Stimulated activated CD4-positive, alpha-beta T cell treated with anti-CD3 and anti-CD28 coated beads, Interleukin-4, amount 100 ng/mL, for 48 hours (primary cell): ENCODE results near the gene ALDOB.
"Not testable (repeated sequence)": the region's sequence is repeated elsewhere in the genome, so short reads cannot be mapped to it uniquely, and the experiment has no call there.

Experiments
- DNase-seq, 2 donors: peaks; one replicate each; pipeline ENCODE4 v3.0.0-alpha.2; 2020; ENCODE audit warnings: low read depth in 2 of 2

The ALDOB gene

DNA sequence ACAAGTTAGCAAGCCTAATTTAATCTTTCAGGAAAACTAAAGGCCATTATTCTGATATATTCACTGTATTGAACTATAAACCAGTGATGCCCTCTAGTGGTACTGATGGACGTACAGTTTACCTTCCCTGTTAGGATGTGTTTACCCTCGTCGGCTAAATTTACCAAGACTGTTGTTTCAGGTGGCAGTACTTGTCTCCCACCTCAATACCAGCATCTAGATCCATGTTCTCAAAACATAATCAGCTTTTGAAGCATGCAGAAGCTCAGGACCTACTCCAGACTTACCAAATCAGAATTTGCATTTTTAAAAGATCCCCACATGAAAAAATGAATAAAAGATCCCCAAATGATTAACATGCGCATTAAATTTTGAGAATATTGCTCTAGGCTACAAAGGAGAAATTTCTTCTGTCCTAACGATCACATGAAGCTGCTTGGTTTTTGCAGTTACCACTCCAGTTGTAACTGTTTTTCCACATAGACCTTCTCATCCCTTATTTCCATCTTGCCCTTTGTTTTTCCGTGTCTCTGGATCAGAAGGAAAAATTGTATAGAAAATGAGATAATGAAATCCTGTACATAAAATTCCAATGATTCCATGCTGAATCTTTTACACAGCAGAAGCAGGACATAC lies 47.6 kb downstream of the ALDOB start:
- DNase-seq, result no peak

DNA sequence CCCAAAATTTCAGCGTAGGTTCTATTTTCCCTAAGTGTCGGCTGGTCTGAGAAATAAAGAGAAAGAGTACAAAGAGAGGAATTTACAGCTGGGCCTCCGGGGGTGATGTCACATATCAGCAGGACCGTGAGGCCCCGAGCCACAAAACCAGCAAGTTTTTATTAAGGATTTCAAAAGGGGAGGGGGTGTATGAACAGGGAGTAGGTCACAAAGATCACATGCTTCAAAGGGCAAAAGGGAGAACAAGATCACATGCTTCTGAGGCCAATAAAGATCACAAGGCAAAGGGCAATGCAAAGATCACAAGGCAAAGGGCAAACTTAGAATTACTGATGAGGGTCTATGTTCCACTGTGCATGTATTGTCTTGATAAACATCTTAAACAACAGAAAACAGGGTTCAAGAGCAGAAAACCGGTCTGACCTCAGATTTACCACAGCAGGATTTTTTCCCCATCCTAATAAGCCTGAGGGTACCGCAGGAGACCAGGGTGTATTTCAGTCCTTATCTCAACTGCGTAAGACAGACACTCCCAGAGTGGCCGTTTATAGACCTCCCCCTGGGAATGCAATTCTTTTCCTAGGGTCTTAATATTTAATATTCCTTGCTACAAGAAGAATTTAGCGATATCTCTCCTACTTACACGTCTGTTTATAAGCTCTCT lies 50.6 kb downstream of the ALDOB start, which contains the start of gene BAAT:
TSS of gene BAAT (minus strand) at position 134 of the 664 bp plus-strand sequence. CDS start 13,602 bp downstream, outside the sequence.
- not testable (repeated sequence) for DNase-seq

DNA sequence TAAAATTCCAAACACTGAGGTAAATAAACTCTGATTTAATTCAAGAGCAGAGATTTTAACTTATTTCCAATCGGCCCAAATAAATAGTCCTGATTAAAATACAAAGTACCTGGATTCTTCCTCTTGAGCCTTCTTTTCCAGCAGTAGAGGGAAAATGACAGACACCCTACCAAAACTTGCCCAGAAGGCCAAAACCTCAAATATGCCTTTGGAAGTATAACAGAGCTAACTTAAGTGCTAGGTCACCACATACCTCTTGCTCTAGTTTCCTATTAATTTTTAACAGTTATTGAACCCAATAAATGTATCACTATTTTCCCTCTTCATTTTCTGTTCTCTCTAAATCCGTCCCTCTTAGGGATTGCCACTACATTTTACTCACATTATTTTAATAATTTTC lies 52.2 kb downstream of the ALDOB start:
- DNase-seq, result no peak

DNA sequence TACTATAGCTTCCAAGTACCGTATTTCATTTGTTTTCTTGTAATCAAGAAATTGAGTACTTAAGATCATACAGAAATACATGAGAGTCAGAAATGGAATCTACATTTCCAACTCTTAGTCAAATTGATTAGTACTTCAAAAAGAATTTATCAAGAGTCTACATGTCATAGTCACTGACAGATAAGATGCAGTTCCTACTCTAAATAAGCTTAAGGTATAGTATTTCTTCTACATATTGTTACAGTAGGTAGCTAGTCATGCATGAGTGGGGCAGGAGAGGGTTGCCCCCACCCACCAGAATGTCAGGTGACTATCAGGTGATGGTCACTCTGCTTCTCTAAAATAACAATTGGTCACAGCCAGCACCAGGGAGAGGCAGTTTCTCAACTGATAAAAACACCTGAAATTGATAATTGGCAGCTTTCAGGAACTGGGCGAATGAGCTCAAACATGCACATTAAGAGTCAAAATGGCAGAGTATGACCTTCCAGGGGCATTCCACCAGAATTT lies 53.7 kb downstream of the ALDOB start:
- no peak for DNase-seq

DNA sequence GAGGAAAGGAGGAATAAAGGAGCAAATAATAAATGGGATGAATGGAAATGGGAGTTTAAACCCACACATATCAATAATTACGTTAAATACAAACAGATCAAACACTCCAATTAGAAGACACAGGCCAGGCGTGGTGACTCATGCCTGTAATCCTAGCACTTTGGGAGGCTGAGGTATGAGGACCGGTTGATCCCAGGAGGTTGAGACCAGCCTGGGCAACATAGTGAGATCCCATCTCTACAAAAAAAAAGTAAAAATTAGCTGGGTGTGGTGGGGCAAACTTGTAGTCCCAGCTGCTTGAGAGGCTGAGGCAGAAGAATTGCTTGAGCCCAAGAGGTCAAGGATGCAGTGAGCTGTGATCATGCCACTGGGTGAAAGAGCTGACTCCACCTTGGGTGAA lies 54.5 kb downstream of the ALDOB start:
- DNase-seq, result no peak

DNA sequence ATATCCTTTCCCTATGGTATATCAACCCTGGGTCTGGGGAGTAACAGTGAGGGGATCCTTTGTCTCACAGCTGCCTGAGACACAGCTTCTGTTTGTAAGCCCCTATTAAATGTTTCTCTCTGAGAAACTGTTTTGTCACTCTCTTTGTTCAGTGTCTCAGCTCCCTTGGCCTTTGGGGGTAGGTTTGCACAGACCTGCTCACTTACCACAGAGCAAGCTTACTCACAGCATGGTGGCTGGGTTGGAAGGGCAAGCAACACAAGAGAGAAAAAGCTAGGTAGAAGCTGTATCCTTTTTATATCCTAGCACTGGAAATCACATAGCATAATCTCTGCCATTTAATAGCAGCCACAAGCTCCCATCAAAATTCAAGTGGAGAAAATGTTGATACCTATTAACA lies 55.3 kb downstream of the ALDOB start:
- DNase-seq, result no peak

DNA sequence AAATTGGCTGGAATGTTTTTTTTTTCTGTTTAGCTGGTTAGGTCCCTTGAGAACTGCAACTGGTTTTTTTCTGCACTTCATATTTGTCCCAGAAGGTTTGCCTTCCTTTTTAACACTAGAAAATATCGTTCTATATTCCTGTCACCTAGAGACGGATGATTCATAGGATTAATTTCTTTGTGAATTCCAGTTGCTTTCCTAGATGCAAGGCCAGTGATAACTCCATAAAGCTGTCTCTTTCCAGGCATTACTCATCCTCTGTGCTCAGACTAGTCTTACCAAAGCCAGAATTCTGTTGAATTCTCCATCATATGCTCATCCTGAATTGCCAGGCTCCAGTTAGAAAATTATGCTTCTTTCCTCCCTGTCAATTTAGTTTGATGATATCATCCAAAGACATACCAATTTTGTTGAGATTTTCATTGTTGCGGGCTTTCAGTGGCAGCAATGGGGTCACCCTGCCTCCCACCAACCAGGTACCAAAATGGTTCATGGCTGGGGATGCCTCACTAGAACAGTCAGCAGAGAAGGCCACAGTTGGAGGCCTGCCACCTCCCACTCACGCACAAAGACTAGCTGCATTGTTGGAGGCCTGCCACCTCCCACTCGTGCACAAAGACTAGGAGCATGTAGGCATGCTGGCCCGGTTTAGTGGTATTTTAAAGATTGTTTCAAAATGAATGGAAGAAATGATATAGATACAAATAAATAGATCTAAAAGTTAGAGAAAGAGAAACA lies 59.3 kb downstream of the ALDOB start:
- no peak for DNase-seq

DNA sequence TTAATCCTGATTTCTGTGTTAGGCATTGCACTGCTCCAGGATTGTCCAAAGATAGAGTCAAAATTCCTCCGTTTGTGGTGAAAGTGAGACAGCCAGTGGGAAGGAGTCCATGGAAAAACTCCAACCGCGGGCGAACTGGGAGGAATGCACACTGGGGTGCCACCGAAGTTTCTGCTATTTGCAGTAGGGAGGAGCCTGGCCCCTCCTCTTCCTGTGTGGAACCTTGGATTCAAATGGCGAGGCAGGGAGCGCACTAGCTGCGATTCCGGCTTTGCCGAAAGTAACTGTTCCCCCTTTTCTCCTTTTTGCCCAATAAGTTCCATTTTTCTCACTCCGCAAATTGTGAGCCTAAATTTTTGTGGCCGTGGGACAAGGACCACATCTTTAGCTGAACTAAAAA lies 60.0 kb downstream of the ALDOB start:
- DNase-seq, result no peak

DNA sequence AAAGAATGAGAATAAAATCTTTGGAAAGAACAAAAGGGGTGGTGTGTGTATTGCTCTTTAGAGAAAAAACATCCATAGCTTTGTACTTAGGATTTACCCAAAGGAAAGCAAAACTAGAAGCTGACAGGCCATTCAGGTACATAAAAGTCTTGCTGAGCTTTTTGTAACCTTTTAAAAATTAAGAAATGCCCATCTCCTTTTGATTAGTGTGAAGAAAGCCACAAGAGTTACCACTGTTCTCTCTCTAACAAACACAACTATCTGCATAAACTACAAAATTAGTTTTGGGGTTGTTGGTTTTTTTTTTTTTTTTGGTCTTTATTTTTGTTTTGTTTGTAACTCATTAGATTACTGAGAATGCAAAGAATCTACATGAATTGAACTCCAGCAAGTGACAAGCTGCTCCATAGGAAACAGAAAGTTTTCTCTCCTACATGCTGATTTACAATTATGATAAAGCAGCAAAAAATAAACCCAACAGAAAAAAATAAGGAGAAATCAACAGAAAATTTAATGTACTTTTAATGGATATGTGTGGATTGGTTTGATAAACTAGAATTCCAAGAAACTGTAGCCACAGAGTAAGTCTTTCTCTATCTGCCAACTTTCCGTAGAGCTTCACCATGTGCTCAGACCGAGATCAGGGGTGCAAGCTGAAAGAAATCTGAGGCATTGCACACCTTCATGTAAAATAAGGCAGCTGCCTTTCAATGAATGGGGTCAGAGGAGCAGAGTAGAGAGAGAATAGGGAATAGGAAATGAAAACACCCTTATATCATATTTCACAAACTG lies 63.1 kb downstream of the ALDOB start:
- no peak for DNase-seq

DNA sequence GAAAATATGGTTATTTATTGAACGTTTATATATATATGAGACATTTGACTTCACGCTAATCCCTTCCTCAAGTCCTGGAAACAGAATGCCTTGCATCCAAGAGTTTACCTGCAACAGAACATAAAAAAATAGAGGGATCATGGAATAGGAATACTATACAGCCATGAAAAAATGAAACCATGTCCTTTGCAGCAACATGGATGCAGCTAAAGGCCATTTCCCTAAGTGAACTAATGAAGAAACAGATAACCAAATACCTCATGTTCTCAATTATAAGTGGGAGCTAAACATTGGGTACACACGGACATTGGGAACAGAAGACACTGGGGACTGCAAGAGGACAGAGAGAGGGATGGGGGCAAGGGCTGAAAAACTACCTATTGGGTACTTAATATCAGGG lies 63.8 kb downstream of the ALDOB start:
- no peak for DNase-seq
